Motor neuron (in vitro differentiated cells): ENCODE data around the gene ZNF428. TPM values are rescaled to one million over a fixed set of nuclear protein-coding genes. Genes with fewer than 3 reads are reported as not detected.
"Not testable (repeated sequence)": the region's sequence is repeated elsewhere in the genome, so short reads cannot be mapped to it uniquely, and the experiment has no call there.

Experiments used
- ATAC-seq, 8 experiments: fragments of 200-7000 bp; cut with Tn5 transposase; replicated peaks in 6 of 8; 2 replicates each; pipeline ENCODE4 v1.8.0; 2021; ENCODE audit warnings: mild to moderate bottlenecking in 8 of 8, moderate library complexity in 8 of 8
- H3K27ac ChIP-seq, 2 donors: fragments of 250-450 bp; sonication (Bioruptor Pico); 2 replicates each; pipeline ENCODE4 v1.9.0; 2021; ENCODE audit warnings: antibody characterized with exemption in 2 of 2, mild to moderate bottlenecking in 2 of 2, moderate library complexity in 1 of 2
- H3K4me1 ChIP-seq, 2 donors: fragments of 250-450 bp; sonication (Bioruptor Pico); replicated peaks in 1 of 2; 2 replicates each; pipeline ENCODE4 v1.6.1; 2021; ENCODE audit warnings: antibody characterized with exemption in 2 of 2, mild to moderate bottlenecking in 2 of 2, moderate library complexity in 1 of 2
- H3K4me3 ChIP-seq, 5 donors: fragments of 250-450 bp; sonication (Bioruptor Pico); 2 replicates each; pipeline ENCODE4 v1.9.0; 2021; ENCODE audit warnings: antibody characterized with exemption in 5 of 5, mild to moderate bottlenecking in 5 of 5, moderate library complexity in 4 of 5
- WGBS, 10 experiments: fragments of 450-650 bp; shearing (Covaris generic); methylation state at CpG; one replicate each; pipeline ENCODE4 v1.0.0; 2022; 5-methylcytosine and 5-hydroxymethylcytosine counted together
- in situ Hi-C, 9 experiments: fragments of 400-800 bp; cut with MboI; loops; one replicate each; pipeline ENCODE4 v1.15.0; 2021; ENCODE audit warnings: low sequenced_read_pairs in 9 of 9, low pct_unique_long_range_greater_than_20kb in 2 of 9; ENCODE audit not compliant: unreplicated experiment in 9 of 9
- total RNA-seq, 8 experiments: library from RNA; unstranded; fragments of 300-600 nt; gene quantifications; 2 replicates each; pipeline versions ENCODE4 v1.2.3 to v1.2.4, GENCODE V29; 2022

The ZNF428 gene
- total RNA-seq, 8 experiments from 2014 or later = 17.4 to 166 (median 84.4) TPM

DNA sequence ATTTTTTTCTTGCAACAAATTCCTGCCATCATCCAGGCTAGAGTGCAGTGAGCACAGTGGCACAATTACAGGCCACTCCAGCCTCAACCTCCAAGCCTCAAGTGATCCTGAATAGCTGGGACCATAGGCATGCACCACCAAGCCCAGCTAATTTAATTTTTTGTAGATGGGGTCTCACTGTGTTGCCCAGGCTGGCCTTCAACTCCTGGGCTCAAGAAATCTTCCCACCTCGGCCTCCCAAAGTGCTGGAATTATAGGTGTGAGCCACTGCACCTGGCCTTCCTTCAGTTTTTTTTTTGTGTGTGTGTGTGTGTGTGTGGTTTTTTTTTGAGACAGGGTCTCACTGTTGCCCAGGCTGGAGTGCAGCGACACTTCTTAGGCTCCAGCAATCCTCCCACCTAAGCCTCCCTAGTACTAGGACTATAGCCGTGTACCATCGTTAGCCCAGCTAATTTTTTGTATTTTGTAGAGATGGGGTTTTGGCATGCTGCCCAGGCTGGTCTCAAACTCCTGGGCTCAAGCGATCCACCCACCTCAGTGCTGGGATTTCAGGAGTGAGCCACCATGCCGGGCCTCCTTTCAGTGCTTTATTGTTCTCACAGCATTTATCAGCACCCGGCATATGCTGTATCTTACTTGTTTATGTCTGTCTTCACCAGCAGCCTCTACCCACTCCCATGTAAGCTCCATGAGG, 13.4 kb downstream of the ZNF428 start:
- ATAC-seq = peak in 1 of 8 experiments; percentile 19
- in situ Hi-C loops = no loop called here
- no peak overlapping the region for H3K4me3 ChIP-seq
- 56 to 100% (median 88%) methylated on average over 1 to 7 of the region's 7 CpGs; no CpG with 5 or more reads in 3 of the 10 experiments for WGBS, 10 experiments
- H3K27ac ChIP-seq = no peak overlapping the region
- H3K4me1 ChIP-seq = no peaks in the 10 kb centered on the region

DNA sequence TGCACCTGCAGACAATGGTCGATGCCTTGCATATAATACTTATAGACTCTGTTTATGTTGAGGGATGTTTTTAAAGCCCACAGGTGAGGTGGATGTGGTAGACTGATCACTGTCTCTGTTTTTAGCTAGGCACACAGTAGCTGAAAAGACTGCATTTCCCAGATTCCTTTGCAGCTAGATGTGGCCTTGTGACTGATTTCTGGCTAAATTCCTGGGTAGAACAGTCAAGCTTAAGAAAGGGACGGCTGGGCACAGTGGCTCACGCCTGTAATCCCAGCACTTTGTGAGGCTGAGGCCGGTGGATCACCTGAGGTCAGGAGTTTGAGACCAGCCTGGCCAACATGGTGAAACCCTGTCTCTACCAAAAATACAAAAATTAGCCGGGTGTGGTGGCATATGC, 19.1 kb downstream of the ZNF428 start:
- in situ Hi-C loops, H3K4me3 ChIP-seq, H3K4me1 ChIP-seq, ATAC-seq, H3K27ac ChIP-seq: not testable (repeated sequence)
- 80 to 100% (median 100%) methylated on average over 1 of the region's 5 CpGs; no CpG with 5 or more reads in 7 of the 10 experiments for WGBS, 10 experiments

DNA sequence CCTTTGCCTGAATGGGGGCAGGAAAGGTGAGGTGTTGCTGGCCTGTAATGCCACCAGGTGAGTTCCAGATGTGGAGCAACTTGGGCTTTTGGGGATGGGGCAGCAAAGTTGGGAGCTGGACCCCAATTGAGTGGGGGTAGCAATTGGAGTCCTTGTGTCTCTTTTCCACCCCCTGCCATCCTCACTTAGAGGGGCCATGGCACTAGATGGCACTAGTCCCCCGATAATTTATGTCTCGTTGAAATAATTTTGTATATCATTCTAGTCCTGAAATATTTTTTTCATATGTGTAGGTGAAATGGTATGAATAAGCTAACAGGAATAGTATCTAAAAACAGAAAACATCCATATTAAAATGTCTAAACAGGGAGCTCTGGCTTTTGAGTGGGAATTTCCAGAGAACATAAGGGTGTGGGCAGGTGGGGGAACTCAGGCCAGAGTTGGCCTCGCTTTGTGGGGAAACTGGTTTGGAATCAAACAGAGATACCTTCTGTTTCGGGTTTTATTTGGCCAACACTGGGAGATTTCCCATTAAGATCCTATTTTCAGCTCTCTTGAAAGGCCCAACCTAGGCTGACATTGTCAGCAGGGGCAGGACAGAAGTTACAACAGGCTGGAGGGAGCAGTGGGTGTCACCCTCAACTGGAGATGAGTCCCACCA, 19.7 kb downstream of the ZNF428 start:
- in situ Hi-C loops = no loop called here
- peaks cover 3 to 7% of the 10 kb centered on the region in 2 donors for H3K4me1 ChIP-seq
- no peak overlapping the region for H3K27ac ChIP-seq
- ATAC-seq = no peak
- WGBS, 10 experiments = 52 to 96% (median 80%) methylated on average over 2 to 4 of the region's 4 CpGs; no CpG with 5 or more reads in 1 of the 10 experiments
- H3K4me3 ChIP-seq = no peak overlapping the region

DNA sequence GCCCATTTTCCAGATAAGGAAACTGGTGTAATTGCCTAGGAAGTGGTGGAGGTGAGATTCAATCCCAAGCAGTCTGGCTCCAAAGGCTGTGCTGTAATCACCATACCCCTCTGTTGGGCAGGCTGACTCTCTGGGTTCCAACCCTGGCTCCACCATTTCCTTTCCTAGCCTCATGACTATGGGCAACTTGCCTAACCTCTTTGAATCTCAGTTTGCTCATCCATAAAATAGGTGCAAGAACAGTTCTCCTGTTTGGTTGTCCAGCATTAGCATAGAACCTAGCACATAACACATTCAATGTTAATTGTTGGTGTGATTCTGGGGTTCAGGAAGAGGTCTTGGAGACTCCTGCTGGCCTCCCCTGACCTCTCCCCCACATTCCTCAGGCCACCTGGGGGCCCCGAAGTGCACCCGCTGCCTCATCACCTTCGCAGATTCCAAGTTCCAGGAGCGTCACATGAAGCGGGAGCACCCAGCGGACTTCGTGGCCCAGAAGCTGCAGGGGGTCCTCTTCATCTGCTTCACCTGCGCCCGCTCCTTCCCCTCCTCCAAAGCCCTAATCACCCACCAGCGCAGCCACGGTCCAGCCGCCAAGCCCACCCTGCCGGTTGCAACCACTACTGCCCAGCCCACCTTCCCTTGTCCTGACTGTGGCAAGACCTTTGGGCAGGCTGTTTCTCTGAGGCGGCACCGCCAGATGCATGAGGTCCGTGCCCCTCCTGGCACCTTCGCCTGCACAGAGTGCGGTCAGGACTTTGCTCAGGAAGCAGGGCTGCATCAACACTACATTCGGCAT, 20.8 kb downstream of the ZNF428 start:
- H3K27ac ChIP-seq = no peak overlapping the region
- WGBS, 10 experiments = 75 to 100% (median 94%) methylated on average over 1 to 9 of the region's 19 CpGs; no CpG with 5 or more reads in 5 of the 10 experiments
- in situ Hi-C loops = no loop called here
- ATAC-seq = no peak
- H3K4me3 ChIP-seq = no peak overlapping the region
- peaks cover 11 to 16% of the 10 kb centered on the region in 2 donors for H3K4me1 ChIP-seq

DNA sequence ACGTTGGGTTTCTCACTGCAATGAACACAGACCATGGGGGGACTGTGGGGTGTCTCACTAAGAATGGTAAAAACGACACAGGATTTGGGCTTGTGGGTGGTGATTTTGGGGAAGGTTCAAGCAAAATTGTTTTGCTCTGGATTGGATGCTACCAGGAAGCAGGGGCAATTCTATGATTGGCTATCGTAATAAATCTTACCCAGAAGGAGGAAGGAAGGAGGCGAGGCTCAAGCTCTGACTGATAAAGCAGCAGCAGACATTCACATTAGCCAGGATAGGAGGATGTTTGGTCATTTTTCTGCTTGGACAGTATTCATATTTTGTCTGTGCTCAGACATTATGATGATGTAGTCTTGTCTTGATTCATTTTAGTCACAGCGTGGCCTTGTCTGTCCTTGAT, 21.6 kb downstream of the ZNF428 start:
- H3K27ac ChIP-seq = no peak overlapping the region
- WGBS, 10 experiments = 10 to 86% (median 61%) methylated on average over 1 to 5 of the region's 5 CpGs; no CpG with 5 or more reads in 2 of the 10 experiments
- H3K4me1 ChIP-seq = peaks cover 12 to 16% of the 10 kb centered on the region in 2 donors
- in situ Hi-C loops = no loop called here
- H3K4me3 ChIP-seq = no peak overlapping the region
- no peak for ATAC-seq

DNA sequence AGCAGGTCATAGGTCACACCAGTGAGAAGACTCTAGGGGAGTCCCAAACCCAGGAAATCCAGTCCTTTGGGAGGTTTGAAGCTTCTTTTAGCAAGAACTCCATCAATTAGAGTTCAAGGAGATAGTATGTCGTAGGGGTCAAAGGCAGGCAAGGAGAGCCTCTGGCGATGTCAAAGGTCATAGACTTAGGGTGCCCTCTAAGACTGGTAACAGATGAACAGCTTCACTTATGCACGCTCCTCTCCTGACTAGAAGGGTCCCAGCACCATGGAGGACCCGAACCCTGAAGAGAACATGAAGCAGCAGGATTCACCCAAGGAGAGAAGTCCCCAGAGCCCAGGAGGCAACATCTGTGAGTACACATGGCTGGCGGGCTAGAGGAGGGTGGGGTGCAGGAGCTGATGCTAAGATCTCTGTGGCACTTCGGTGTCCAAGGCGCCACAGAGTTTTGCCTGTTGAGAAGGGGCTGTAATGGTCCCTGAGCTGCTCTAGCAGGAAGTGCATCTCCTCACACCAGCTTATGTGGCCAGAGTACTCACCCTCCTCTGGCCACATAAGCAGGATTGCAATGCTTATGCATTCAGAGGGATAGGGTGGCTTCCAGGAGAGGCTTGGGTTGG, 22.5 kb downstream of the ZNF428 start:
- H3K27ac ChIP-seq = peak overlapping the region; percentile 98 to 100
- WGBS, 10 experiments = 0 to 8% (median 0%) methylated on average over 2 to 5 of the region's 7 CpGs; no CpG with 5 or more reads in 6 of the 10 experiments
- in situ Hi-C loops = no loop called here
- ATAC-seq = no peak
- H3K4me3 ChIP-seq = peak overlapping the region; percentile 35 to 47 (median 43)
- peaks cover 12 to 16% of the 10 kb centered on the region in 2 donors for H3K4me1 ChIP-seq

DNA sequence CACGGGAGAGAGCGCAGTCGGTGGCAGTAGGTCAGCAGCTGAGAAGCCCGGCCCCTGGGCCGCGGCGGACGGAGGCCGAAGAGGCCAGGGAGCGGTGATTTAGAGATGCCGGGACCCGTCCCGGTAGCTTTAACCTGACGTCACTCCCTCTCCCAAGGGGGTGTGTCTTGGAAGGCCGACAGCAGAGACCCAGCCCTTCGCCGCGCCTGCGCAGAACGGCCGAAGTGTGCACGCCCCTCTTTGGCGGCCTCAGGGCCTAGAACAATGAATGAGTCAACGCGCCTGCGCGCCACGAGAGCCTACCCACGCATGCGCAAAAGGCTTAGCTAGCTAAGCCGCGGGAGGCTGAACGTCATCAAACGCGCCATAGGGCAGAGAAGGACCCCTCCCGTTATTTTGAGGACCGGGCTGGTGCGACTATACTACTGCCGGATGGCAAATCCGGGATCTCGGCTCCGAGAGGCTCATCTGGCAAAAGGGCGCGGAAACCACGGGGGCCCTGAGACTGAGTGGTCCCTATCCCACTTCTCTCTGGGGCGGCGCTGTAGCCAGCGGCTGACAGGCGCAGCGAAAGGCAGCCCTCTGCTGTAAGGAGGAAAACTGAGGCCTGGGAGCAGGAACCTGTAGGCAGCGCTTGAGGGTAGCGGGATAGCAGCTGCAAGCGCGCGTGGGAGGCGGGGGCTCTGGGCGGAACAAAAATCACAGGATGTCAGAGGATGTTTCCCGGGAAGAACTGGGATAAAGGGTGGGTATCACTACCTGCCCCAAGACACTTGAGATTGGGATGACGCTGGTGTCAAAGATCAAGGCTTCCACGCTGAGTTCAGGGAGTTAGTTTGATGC, 23.2 kb downstream of the ZNF428 start, which contains the start of the genes IRGQ and ZNF576:
Gene IRGQ (minus strand): TSS at position 136 of the 843 bp plus-strand sequence. CDS start 796 bp downstream, outside the sequence.
Gene ZNF576 (plus strand): TSS at position 597 of the 843 bp plus-strand sequence. CDS start 514 bp downstream, outside the sequence.
- Histone ChIP-seq H3K27ac (peak within 1 kb of the TSS; percentile 98 to 100), H3K4me1 (peaks cover 12 to 16% of the 10 kb centered on the region in 2 donors), H3K4me3 (peak within 1 kb of the TSS; percentile 47 to 65 (median 61))
- in situ Hi-C loops = no loop called here
- ATAC-seq = peak; percentile 71 to 92 (median 88)
- 0 to 4% (median 0%) methylated on average over 1 to 16 of the region's 60 CpGs; no CpG with 5 or more reads in 2 of the 10 experiments for WGBS, 10 experiments

DNA sequence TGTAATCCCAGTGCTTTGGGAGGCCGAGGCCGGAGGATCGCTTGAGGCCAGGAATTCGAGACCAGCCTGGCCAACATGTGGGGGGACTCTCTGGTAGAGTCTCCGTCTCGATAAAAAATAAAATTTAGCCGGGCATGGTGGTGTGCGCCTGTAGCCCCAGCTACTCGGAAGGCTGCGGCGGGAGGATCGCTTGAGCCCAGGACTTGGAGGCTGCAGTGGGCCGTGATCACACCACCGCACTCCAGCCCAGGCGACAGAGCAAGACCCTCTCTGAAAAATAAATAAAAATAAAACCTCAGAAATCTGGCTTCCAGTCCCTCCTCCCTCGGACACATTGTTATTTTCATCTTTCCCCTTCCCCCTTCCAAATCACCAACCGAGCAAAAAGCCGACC, 23.8 kb downstream of the ZNF428 start:
- ATAC-seq = peak; percentile 9 to 28 (median 23)
- Histone ChIP-seq H3K4me3 (peak overlapping the region; percentile 47 to 65 (median 61)), H3K27ac (peak overlapping the region; percentile 82 to 83), H3K4me1 (peaks cover 12 to 16% of the 10 kb centered on the region in 2 donors)
- in situ Hi-C loops = no loop called here
- 0 to 20% (median 3%) methylated on average over 1 to 16 of the region's 18 CpGs; no CpG with 5 or more reads in 2 of the 10 experiments for WGBS, 10 experiments

DNA sequence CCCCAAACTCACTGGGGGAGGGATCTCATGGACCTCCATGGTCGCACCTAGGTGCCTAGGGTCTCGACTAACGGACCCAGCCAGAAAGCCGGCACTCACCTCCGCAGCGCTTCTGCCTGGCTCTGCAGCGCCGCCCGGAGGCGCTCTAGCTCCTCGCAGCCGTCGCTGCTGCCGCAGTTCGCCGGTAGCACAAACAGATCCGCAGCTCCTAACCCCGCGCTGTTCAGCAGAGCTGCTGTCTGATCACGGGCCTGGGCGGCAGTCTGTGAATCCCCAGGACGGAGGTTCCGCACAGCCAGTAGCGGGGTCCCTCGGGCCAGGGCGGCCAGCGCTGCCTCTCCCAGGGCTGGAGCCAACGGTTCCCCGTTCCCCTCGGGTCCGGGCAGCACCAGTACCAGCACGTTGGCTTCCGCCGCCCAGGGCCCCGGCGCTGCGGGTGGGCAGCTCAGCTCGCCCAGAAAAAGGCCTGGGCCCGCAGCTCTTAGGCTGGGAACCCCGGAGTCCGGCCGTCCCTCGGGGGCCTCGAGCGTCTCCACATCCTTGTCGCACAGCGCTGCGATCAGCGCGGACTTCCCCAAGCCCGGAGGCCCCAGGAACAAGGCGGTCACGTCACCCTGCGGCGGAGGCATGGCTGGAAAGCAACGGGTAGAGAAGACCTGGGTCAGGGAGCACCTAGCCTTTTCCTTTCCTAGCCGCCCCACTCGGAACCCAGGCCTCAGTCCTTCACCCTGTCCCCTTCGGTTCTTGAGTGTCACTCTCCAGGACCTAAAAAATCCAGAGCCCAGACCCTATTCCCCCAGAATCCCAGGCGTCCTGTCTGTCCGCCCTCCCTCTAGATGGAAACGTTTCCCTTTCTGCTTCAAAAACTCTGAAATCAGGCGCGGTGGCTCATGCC, 24.5 kb downstream of the ZNF428 start:
- WGBS, 10 experiments = 0 to 10% (median 0%) methylated on average over 1 to 10 of the region's 64 CpGs; no CpG with 5 or more reads in 2 of the 10 experiments
- Histone ChIP-seq H3K4me1 (peaks cover 12 to 16% of the 10 kb centered on the region in 2 donors), H3K27ac (peak overlapping the region; percentile 82 to 83), H3K4me3 (peak overlapping the region; percentile 47 to 65 (median 61))
- ATAC-seq = peak in 5 of 8 experiments; percentile 5 to 39 (median 21)
- in situ Hi-C loops = no loop called here

DNA sequence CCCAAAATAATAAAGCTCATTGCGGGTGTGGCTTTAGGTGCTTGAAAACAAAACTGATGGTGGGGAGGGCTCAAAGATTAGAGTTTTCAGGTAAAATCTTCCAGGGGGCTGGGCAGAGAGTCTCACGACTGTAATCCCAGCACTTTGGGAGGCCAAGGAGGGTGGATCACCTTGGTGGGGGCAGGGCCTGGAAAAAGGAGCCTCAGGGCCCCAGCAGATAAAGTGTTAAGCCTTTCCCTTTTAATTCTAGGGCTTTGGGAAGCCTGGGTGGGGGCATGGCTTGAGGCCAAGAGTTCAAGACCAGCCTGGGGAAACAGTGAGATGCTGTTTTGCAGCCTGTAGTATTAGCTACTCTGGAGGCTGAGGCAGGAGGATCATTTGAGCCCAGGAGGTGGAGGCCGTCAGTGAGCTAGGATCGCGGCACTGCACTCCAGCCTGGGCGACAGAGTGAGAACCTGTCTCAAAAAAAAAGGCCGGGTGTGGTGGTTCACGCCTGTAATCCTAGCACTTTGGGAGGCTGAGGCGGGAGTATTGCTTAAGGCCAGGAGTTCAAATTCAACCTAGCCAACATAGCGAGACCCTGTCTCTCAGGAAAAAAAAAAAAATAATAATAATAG, 25.2 kb downstream of the ZNF428 start:
- WGBS, 10 experiments = 60 to 100% (median 98%) methylated on average over 1 to 9 of the region's 10 CpGs; no CpG with 5 or more reads in 4 of the 10 experiments
- Histone ChIP-seq H3K4me1 (peaks cover 12 to 16% of the 10 kb centered on the region in 2 donors), H3K27ac (no peak overlapping the region), H3K4me3 (peak overlapping the region; percentile 47 to 65 (median 61))
- ATAC-seq = no peak
- in situ Hi-C loops = no loop called here
